ENCODE results near the gene FMNL2. TPM values are rescaled to one million over a fixed set of nuclear protein-coding genes. Genes with fewer than 3 reads are reported as not detected.

The FMNL2 gene
- total RNA-seq, 1 experiment from 2014 or later = 38.2 TPM

- Mint-ChIP-seq H3K27ac (ENCODE audit: unreplicated experiment) (no peak overlapping the region), H3K27me3 (ENCODE audit: insufficient read depth, unreplicated experiment) (no peaks in the 10 kb centered on the region), H3K36me3 (ENCODE audit: insufficient read depth, unreplicated experiment) (peaks cover 2% of the 10 kb centered on the region), H3K9me3 (ENCODE audit: unreplicated experiment) (no peaks in the 10 kb centered on the region), H3K4me3 (ENCODE audit: unreplicated experiment) (no peak overlapping the region), H3K4me1 (ENCODE audit: low read depth, unreplicated experiment) (peaks cover 11% of the 10 kb centered on the region)
- BruUV-seq (replicated peaks) = no TSS peak
- DNase-seq = no peak
- TF ChIP-seq CTCF (IDR thresholded peaks at IDR 0.05; ENCODE audit: insufficient read depth in 1 of 2, low read depth in 1 of 2, low read length in 1 of 2, severe bottlenecking in 1 of 2, unreplicated experiment in 1 of 2) = no peak
- peaks cover 36% of the 10 kb centered on the region for H3K4me1 ChIP-seq
- no peaks in the 10 kb centered on the region for H3K9me3 ChIP-seq
- no peaks in the 10 kb centered on the region for H3K27me3 ChIP-seq (replicated peaks; ENCODE audit: control insufficient read depth, insufficient read depth, low read length)
- POLR2A ChIA-PET = no interaction called here
- H3K36me3 ChIP-seq (ENCODE audit: control insufficient read depth, insufficient read depth, low read length) = no peaks in the 10 kb centered on the region
- H3K4me3 ChIP-seq (ENCODE audit: low read depth, low read length) = no peak overlapping the region
- intact Hi-C loops (cut with micrococcal nuclease; ENCODE audit: unreplicated experiment) = no loop called here
- CTCF ChIA-PET = interaction anchor here (0.7 kb wide), 1 partner anchor 18 kb away, joined by 3 read pairs; no protein-coding TSS in a partner anchor
Measured at GRCh38 chr2:152354069-152354755, 19.2 kb downstream of the FMNL2 start.

GRCh38 chr2:152354909-152355308 lies 19.9 kb downstream of the FMNL2 start:
- Histone ChIP-seq H3K9me3 (no peaks in the 10 kb centered on the region), H3K27me3 (replicated peaks; ENCODE audit: control insufficient read depth, insufficient read depth, low read length) (no peaks in the 10 kb centered on the region), H3K4me3 (ENCODE audit: low read depth, low read length) (no peak overlapping the region), H3K4me1 (peaks cover 36% of the 10 kb centered on the region), H3K36me3 (ENCODE audit: control insufficient read depth, insufficient read depth, low read length) (no peaks in the 10 kb centered on the region)
- ChIA-PET CTCF (no interaction called here), POLR2A (no interaction called here)
- H3K27ac Mint-ChIP-seq (ENCODE audit: unreplicated experiment) = no peak overlapping the region
- intact Hi-C loops (cut with micrococcal nuclease; ENCODE audit: unreplicated experiment) = no loop called here
- no peaks in the 10 kb centered on the region for H3K9me3 Mint-ChIP-seq (ENCODE audit: unreplicated experiment)
- no peaks in the 10 kb centered on the region for H3K36me3 Mint-ChIP-seq (ENCODE audit: insufficient read depth, unreplicated experiment)
- no TSS peak for BruUV-seq (replicated peaks)
- H3K27me3 Mint-ChIP-seq (ENCODE audit: insufficient read depth, unreplicated experiment) = no peaks in the 10 kb centered on the region
- DNase-seq = no peak
- no peak overlapping the region for H3K4me3 Mint-ChIP-seq (ENCODE audit: unreplicated experiment)
- no peak for TF ChIP-seq CTCF (IDR thresholded peaks at IDR 0.05; ENCODE audit: insufficient read depth in 1 of 2, low read depth in 1 of 2, low read length in 1 of 2, severe bottlenecking in 1 of 2, unreplicated experiment in 1 of 2)
- H3K4me1 Mint-ChIP-seq (ENCODE audit: low read depth, unreplicated experiment) = peaks cover 11% of the 10 kb centered on the region

- Histone ChIP-seq H3K4me1 (peaks cover 36% of the 10 kb centered on the region), H3K27me3 (replicated peaks; ENCODE audit: control insufficient read depth, insufficient read depth, low read length) (no peaks in the 10 kb centered on the region), H3K4me3 (ENCODE audit: low read depth, low read length) (no peak overlapping the region), H3K9me3 (no peaks in the 10 kb centered on the region), H3K36me3 (ENCODE audit: control insufficient read depth, insufficient read depth, low read length) (no peaks in the 10 kb centered on the region)
- H3K36me3 Mint-ChIP-seq (ENCODE audit: insufficient read depth, unreplicated experiment) = no peaks in the 10 kb centered on the region
- no peaks in the 10 kb centered on the region for H3K9me3 Mint-ChIP-seq (ENCODE audit: unreplicated experiment)
- no TSS peak for BruUV-seq (replicated peaks)
- ChIA-PET CTCF (no interaction called here), POLR2A (no interaction called here)
- no peak for DNase-seq
- intact Hi-C loops (cut with micrococcal nuclease; ENCODE audit: unreplicated experiment) = no loop called here
- H3K27ac Mint-ChIP-seq (ENCODE audit: unreplicated experiment) = peak overlapping the region; percentile 17
- no peaks in the 10 kb centered on the region for H3K27me3 Mint-ChIP-seq (ENCODE audit: insufficient read depth, unreplicated experiment)
- H3K4me3 Mint-ChIP-seq (ENCODE audit: unreplicated experiment) = no peak overlapping the region
- H3K4me1 Mint-ChIP-seq (ENCODE audit: low read depth, unreplicated experiment) = peaks cover 11% of the 10 kb centered on the region
- TF ChIP-seq CTCF (IDR thresholded peaks at IDR 0.05; ENCODE audit: insufficient read depth in 1 of 2, low read depth in 1 of 2, low read length in 1 of 2, severe bottlenecking in 1 of 2, unreplicated experiment in 1 of 2) = no peak
Measured at GRCh38 chr2:152355409-152355831, 20.4 kb downstream of the FMNL2 start.
